HL-60/S4 treated with retinoic acid at 250 ng/mL for 4 days and 3 days (cell line): ENCODE results near the gene KRT82.
"Not testable (repeated sequence)": the region's sequence is repeated elsewhere in the genome, so short reads cannot be mapped to it uniquely, and the experiment has no call there.

Experiments used
- in situ Hi-C: fragments of 300-500 bp; cut with MboI; formaldehyde crosslinking; loops from 2 replicates; pipeline ENCODE4 v1.7.0; 2022; ENCODE audit warnings: low sequenced_read_pairs

The KRT82 gene

DNA sequence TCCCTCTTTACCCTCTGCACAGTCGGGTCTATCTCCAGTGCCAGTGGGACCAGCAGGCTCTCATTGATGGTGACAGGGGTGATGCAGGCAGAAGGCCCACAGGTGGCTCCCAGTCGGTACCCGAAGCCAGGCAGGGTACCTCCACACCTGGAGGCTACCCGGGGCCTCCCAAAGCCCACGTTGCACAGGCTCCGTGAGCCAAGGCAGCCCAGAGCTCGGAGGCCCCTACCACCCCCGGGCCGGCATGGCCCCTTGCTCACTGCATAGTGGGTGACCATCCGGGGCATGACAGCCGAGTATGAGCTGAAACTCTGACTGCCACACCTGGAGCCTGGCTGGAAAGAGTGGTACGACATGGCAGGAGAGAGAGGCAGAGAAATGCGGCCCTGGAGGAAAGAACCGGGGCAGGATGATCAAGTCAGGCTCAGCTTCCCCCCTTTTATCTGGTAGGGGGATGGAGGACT is at the start of gene KRT82:
Gene KRT82, minus strand, starts transcription at position 414 of the 464 bp plus-strand sequence. Its CDS starts 58 bp downstream, at position 356.
- in situ Hi-C loops, result no loop called here

DNA sequence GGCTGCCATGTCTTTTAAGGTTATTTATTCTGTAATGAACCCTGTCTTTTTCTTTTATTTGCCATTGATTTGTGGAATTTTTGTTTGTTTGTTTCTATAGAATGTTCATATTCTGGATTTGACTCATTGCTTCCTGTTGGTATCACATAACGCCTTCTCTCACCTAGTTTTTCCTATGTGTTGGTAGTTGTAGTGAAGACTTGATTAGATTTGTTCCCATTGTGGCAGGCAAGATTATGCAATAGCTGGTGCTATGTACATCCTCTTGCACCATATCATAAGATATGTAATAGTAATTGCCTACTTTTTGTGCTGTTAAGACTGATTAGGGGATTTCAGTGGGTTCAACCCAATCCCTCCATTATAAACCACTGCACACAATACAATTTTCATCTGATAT is 49.7 kb upstream of the KRT82 start:
- in situ Hi-C loops, result no loop called here

DNA sequence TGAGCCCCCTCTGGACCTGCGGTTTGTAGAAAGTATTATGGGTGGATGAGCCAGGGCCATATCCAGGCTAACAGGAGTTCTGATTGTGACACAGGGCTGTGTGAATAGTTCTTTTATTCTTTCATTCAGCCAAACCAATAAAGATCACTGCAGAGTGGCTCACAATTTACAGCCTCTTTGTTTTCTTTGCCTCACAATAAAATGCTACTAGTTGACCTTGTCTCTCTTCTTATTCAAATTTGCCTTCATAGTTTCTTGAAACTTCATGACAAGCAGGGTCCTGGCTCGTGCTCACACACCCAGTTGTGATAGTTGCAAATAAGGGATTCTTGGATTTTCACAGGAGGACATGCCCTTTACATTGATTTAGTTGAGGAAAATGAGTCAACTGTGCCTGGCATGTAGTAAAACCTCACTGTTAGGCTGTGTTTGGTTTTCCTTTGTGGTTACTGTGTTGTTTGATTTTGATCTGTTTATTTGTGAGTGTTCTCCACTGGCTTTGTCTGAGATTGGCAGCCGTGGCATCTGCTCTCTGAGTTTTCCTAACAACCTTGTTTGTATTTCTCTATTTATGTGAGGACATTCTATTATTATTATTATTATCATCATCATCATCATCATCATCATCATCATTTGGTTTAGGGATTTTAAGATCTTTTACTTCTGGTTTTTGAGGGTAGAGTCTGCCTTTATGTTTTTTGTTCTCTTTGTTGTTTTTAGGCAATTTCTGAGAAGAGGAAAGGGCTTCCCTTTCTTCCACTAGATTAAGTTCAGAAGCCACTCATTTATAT is 48.5 kb upstream of the KRT82 start:
- in situ Hi-C loops, result no loop called here

DNA sequence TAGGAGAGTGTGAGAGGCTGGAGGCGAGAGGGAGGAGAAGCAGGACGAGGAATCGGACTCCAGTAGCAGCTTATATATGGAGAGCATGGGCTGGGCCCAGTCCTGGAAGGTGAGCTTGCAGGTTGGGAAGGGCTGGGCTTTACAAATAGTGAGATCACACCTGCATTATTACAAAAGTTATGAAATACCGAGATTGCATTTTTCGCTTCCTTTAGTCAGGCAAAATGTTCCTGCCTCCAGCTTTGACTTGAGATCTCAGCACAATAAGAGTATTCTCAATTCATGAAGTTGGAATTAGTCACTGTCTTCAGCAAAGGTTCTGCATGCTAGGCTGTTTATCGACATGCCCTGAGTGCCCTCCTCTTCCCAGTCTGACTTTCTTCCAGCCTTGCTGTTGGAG is 46.0 kb upstream of the KRT82 start, which contains the start of gene KRT6B:
Gene KRT6B, minus strand, starts transcription at position 46 of the 400 bp plus-strand sequence. CDS start 68 bp downstream, outside the sequence.
- in situ Hi-C loops, result no loop called here

DNA sequence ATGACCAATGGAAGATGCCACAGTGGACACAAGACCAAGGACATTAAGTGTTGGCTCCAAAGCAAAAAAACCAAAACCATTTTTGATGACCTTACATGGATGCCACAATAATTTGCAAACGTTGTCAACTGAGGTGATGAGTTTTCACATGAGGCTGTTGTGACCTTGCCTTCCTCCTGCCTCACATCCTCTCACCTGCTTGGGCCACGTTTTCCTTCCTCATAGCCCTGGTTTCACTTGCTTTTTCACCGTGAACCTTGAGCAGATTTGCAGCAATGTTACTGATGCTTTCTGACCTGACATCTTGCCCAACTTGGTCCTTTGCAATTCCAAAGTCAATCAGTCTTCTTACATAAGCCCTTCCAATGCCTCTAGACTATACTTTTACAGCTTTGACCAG is 42.1 kb upstream of the KRT82 start:
- in situ Hi-C loops, result no loop called here

DNA sequence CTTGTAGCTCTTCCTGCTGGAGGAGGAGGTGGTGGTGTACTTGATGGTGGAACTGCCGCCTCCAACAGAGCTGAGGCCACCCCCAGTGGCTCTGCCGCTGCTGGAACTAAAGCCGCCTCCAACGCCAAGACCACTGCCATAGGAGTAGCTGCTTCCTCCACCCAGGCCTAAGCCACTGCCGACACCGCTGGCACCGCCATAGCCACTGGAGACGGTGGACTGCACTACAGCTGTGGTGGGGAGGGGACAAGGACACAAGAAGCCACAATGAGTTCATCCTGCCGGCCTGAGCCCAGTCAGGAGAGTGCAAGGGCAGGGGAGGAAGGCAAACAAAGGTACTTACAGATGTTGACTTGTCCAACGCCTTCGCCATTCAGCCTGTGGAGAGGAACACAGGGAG is 41.1 kb upstream of the KRT82 start:
- in situ Hi-C loops, result not testable (repeated sequence)

DNA sequence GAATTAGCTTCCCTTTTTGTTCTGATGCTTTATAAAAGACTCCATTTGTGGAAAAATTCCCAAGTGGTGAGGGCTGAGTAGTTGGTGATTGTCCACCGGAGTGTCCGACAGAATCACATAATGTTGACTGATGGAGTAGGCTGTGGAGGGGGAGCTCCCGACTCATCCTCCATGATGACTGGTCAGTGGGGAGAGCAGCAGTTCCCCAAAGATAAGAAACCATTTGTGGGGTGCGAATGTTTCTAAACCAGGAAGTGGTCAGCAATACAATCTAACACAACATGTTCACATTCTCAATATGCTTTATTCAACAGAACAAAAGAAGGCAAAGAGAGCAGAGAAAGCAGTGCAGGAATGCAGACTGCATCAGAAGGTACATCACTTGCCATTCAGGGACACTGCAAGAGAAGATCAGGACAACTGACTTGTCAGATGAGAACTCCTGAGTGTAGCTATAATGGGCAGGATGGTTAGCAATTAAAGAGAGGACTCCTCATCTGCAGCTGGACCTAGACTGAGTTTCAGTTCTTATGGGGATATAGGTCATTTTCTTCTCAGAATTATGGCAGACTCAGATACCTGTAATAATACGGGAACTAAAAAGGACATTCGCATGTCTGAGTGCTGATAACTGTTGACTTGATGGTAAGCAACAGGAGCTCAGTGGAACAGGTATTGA is 40.4 kb upstream of the KRT82 start:
- in situ Hi-C loops, result no loop called here

DNA sequence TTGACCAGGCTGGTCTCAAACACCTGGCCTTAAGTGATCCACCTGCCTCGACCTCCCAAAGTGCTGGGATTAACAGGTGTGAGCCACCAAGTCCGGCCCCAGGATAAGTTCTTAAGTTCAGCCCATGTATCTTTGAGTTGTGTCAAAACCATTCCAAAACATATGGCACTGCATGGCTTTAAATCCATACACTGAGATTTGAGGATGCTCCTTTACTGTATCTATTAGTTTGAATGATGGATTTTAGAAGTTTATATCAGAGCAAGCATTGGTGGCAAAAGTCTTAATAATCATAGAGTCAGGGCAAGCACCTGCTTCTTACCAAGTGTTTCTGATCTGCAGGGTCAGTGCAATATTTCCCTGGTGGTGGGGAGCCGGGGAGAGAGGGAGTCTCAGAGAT is 39.7 kb upstream of the KRT82 start:
- in situ Hi-C loops, result no loop called here

DNA sequence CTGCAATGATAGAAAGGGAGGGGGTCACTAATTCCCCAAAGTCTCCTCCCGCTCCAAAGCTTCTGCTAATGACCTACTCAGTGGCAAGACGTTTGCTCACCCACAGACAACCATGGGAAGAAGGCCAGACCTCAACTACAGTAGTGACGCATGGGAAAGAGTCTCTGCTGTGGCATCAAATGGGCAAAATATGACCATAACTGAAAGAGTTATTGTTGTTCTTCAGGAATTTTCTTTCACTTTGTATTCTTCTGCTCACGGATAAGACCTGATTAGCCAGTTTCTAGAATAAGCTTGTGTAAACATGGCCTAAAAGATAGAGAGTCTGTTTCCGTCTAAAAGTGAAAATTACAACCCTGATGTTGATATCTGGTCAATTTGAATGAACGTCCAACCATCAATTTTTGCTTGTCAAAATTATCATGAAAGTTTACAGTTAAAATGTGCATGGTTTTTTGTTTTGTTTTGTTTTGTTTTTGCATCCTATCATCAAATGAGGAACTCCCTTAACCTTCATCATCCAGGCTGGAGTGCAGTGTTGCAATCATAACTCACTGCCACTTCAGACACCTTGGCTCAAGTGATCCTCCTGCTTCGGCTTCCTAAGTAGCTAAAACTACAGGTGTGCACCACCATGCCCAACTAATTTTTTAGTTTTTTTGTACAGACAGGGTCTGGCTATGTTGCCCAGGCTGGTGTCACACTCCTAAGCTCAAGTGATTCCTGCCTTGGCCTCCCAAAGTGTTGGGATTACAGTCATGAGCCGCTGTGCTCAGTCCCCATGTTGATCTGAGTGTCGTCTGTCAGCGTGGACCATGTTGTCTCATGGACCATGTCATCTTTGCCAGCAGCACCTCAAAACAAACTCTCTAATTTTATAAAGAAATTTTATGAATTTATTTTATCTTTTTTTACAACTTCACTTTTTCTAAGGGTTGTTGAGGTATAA is 38.8 kb upstream of the KRT82 start:
- in situ Hi-C loops, result no loop called here

DNA sequence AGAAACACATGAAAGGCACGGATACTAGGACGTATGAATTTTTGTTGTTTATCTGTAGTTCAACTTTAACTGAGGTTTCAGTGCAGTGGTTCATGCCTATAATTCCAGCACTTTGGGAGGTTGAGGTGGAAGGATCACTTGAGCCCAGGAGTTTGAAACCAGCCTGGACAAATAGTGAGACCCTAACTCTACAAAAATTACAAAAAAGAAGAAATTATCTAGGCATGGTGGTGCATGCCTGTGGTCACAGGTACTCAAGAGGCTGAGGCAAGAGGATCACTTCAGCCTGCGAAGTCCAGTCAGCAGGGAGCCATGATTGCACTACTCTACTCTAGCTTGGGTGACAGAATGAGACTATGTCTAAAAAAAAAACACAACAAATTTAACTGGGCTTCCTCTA is 37.8 kb upstream of the KRT82 start:
- in situ Hi-C loops, result no loop called here

DNA sequence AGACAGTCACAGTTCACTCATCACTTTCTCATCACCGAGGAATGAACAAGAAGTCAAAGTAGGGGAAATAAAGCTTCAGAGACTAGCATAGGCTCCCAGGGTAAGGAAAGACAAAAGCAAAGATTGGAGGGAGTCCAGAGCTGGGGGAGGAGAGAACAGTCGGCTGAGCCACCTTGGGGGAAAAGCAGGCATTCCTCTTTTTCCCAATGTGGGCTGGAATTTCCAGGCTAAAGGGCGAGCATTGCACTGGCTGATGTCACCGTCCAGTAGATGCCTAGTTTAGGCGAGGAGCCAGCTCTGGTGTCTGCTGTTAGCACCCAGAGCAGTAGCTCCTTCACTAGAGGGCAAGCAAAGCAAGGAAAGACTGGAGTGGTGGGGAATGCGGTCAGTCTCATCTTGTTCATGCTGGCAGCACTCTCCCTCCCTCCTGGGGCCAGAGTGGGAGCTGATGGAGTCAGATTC is 36.5 kb upstream of the KRT82 start:
- in situ Hi-C loops, result no loop called here

DNA sequence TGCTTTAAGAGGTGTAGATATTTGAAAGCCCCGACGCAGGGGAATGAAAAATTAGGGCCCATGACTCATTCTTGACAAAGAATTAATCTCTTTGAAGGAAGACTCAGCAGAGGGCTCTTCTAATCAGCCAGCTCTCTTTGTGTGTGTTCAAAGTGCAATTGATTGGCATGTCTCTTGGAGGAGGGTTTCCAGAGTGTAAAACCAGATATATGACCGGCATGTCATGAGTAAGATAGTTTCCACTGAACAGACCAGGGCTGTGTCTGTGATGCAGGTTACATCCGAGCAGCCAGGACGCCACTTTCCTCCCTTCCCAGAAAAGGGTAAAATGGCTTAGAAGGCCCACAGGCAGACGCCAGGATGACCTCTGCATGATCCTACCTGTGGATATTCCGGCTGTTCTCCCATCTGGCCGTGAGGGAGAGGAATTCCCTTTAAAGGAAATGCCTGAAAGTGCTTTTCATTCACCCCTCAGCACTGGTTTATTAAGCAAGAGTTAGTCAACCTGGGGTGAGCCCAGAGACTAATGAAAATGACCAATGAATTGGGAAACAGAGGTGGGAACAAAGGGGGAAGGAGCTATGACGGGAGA is 35.3 kb upstream of the KRT82 start:
- in situ Hi-C loops, result no loop called here

DNA sequence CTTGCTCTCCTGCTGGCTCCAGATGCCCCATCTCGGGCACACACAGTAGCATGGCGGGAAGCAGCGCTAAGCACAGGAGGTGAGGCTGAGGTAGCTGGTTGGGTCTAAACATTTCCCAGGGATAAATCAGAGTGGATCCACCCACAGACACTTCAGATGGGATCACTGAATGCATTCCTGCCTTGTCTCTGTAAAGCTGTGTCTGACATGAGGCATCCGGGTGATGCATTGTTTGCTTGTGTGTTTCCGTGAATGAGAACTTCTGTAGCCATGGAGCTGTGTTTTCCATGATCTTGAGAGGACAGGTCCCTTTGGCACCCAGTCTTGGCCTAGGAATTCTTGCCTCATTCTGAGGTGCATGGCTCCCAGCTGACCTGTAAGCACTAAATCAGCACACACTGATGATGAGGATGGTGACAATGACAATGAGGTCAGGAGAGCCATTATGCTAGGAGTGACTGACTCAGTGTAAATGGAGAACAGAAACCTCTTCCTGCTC is 34.7 kb upstream of the KRT82 start:
- in situ Hi-C loops, result no loop called here

DNA sequence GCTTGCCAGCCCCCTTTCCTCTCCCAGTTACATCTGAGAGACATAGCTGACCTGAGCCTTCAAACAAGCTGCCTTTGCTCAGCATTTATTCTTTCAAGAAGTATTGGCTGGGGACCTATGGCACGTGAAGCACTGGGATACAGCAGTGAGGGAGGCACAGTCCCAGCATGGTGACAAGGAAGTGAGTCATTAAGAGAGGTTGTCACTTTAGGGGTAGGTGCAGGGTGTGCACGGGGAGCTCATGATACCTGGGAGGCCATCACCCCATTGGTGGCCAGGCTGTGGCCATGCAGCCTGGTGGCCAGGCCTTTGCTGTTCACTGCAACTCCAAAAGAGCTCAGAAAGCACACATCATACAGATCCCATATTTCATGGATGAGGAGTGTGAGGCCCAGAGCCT is 33.7 kb upstream of the KRT82 start:
- in situ Hi-C loops, result no loop called here

DNA sequence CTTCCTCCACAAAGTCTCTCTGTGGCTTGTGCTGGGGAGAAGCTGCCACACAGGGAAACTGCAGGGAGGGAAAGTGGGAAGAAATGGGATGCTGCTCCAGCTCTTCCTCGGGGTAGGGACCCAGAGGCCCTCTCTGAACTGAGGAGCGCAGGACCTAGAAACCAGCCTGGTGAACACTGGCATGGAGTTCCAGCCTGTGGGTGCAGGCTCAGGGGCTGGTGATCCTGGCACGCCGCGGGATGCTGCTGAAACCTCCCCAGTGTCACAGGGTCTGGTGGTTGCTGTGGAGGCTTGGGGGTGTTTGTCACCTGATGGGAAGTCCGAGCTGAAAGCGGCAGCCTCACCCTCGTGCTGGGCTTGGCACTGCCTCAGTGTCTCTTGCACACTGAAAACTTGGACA is 33.3 kb upstream of the KRT82 start:
- in situ Hi-C loops, result no loop called here

DNA sequence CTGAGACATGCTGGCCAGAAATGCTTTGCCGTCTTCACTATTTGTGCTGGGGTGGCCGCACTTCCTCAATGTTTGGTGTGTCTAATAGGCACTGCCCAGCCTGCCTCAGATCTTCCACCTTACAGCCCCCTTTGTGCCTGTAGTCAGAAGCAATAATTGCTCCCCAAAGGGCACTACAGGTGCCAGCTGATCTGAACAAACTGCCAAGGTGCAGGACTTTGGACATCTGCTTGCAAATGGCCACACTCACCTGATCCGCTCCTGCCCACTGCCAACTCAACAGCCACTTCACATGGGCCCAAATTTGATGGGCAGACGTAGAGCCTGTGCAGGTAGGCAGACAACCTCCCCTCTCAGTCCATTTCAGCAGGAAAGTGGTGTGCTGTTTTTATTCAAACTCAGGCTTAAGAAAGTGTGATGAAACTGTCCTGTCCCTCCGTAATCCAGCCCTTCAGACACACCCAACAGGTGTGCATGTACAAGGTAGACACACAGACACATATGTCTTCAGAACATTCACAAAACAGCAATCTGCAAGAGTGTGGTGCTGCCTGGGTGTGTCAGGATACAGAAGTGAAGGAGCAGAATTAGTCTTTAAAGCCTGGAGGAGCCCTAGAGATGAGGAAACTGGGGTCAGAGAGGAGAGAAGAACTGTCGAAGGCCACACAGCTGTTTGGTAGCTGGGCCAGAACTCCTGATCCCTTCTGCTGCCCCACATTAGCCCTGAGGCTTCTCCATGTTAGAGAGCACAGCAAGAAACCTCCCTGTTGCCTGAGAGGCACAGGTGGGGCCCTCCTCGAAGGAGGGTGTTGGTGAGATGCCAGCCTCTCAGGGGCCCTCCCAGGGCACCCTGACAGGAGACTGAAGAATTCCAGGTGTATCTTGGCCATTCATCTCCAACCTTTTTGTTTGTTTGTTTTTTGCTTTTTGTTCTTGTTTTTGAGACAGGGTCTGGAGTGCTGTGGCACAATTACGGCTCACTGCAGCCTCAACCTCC is 32.5 kb upstream of the KRT82 start:
- in situ Hi-C loops, result no loop called here

DNA sequence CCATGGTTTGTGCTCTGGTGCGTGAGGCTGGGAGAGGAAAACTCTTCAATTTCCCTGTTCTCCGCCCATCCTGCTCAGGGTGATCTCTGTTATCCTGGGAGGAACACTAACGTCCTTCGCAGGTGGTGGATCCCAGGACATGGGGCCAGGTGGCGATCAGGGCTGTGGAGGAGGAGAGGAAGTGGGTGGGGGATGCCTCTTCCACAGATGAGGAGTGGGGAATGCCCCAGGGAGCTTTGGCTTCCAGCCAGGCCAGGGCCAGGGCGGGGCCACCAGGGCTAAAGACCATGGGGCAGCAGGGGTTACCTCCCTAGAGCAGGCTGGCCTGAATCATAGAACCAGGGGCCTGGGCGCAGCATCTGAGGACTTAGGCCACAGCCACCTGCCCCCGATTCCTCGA is 31.4 kb upstream of the KRT82 start:
- in situ Hi-C loops, result no loop called here

DNA sequence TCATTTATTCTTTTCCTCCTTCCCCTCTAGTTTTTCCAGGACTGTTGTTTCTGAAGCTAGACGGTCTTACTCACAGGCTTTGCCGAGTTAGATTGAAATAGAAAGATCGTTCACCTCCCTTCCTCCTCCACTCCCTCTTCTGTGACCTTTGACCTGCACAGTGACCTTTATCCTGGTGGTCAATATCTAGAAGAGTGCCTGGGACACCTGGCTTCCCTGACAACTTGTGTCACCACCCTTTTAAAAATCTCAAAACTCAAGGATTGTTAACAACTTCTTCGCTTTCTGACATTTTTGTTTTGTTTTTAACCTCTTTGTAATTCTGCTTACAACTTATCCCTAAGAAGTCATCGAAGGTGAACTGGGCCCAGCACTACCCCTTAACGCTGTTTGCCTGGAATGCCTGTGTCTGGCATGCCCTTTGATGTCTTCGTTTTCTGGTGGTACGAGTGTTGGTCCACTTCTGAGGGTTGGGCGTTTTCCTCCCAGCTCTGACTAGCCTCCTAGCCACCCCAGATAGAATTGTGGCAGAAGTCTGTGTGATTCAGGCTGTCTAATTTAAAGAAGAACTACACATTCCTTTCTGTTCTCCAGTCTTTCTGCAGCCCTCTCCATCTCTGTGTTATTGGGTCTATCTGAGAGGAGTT is 30.8 kb upstream of the KRT82 start:
- in situ Hi-C loops, result no loop called here
